KOPT-K1 (cell line): ENCODE data around the gene KLHL11.
A peak's percentile ranks its signal among the peaks of the same experiment; 100 is the strongest.
"Not testable (repeated sequence)": the region's sequence is repeated elsewhere in the genome, so short reads cannot be mapped to it uniquely, and the experiment has no call there.

Source experiments
- H3K27ac ChIP-seq: fragments of 200-600 bp; sonication (generic); 2 replicates; pipeline ENCODE4 v1.5.1; 2016; ENCODE audit warnings: antibody characterized with exemption, mild to moderate bottlenecking, low read depth, low read length; ENCODE audit not compliant: poor library complexity, severe bottlenecking
- H3K36me3 ChIP-seq: fragments of 200-600 bp; sonication (generic); 2 replicates; pipeline ENCODE4 v1.5.1; 2017; ENCODE audit warnings: antibody characterized with exemption, mild to moderate bottlenecking, low read length, moderate library complexity; ENCODE audit not compliant: insufficient read depth
- H3K9me3 ChIP-seq: fragments of 200-600 bp; sonication (generic); 2 replicates; pipeline ENCODE4 v1.5.1; 2017; ENCODE audit warnings: antibody characterized with exemption, low read length, mild to moderate bottlenecking; ENCODE audit not compliant: insufficient read depth, poor library complexity, severe bottlenecking

KLHL11 gene

GRCh38 chr17:41835800-41836549 lies 29.2 kb downstream of the KLHL11 start, which contains the start of gene NT5C3B:
NT5C3B (minus strand) TSS chr17:41836232; CDS start chr17:41836193, 39 bp downstream.
- Histone ChIP-seq H3K27ac (peak within 1 kb of the TSS; percentile 53), H3K9me3 (no peaks in the 10 kb centered on the region), H3K36me3 (peaks cover 30% of the 10 kb centered on the region)

- Histone ChIP-seq H3K36me3 (peaks cover 36% of the 10 kb centered on the region), H3K9me3 (no peaks in the 10 kb centered on the region), H3K27ac (peak overlapping the region; percentile 53)
Observed at GRCh38 chr17:41835214-41835799, 29.9 kb downstream of the KLHL11 start.

GRCh38 chr17:41829961-41830360 lies 35.3 kb downstream of the KLHL11 start:
- peaks cover 80% of the 10 kb centered on the region for H3K36me3 ChIP-seq
- not testable (repeated sequence) for H3K9me3 ChIP-seq, H3K27ac ChIP-seq

GRCh38 chr17:41825175-41825845 lies 39.9 kb downstream of the KLHL11 start:
- peaks cover 47% of the 10 kb centered on the region for H3K36me3 ChIP-seq
- no peaks in the 10 kb centered on the region for H3K9me3 ChIP-seq
- no peak overlapping the region for H3K27ac ChIP-seq

- no peaks in the 10 kb centered on the region for H3K9me3 ChIP-seq
- peaks cover 36% of the 10 kb centered on the region; the same call in 1 of the 2 replicates for H3K36me3 ChIP-seq
- no peak overlapping the region for H3K27ac ChIP-seq
Observed at GRCh38 chr17:41824086-41824485, 41.1 kb downstream of the KLHL11 start.

GRCh38 chr17:41823580-41823979 lies 41.6 kb downstream of the KLHL11 start:
- H3K27ac ChIP-seq: no peak overlapping the region
- peaks cover 31% of the 10 kb centered on the region; the same call in 1 of the 2 replicates for H3K36me3 ChIP-seq
- no peaks in the 10 kb centered on the region for H3K9me3 ChIP-seq

- Histone ChIP-seq H3K27ac (no peak overlapping the region), H3K9me3 (no peaks in the 10 kb centered on the region), H3K36me3 (peaks cover 27% of the 10 kb centered on the region; the same call in 1 of the 2 replicates)
Observed at GRCh38 chr17:41823141-41823524, 42.1 kb downstream of the KLHL11 start.

- Histone ChIP-seq H3K27ac (no peak overlapping the region), H3K36me3 (peaks cover 20% of the 10 kb centered on the region; the same call in 1 of the 2 replicates), H3K9me3 (no peaks in the 10 kb centered on the region)
Observed at GRCh38 chr17:41822216-41823140, 42.7 kb downstream of the KLHL11 start.

GRCh38 chr17:41821776-41822175 lies 43.4 kb downstream of the KLHL11 start:
- Histone ChIP-seq H3K36me3 (peaks cover 17% of the 10 kb centered on the region; the same call in 1 of the 2 replicates), H3K9me3 (no peaks in the 10 kb centered on the region), H3K27ac (no peak overlapping the region)

GRCh38 chr17:41818024-41818423 lies 47.2 kb downstream of the KLHL11 start:
- no peaks in the 10 kb centered on the region for H3K9me3 ChIP-seq
- no peak overlapping the region for H3K27ac ChIP-seq
- H3K36me3 ChIP-seq: no peaks in the 10 kb centered on the region

GRCh38 chr17:41816637-41817320 lies 48.4 kb downstream of the KLHL11 start:
- H3K27ac ChIP-seq: no peak overlapping the region
- no peaks in the 10 kb centered on the region for H3K36me3 ChIP-seq
- no peaks in the 10 kb centered on the region for H3K9me3 ChIP-seq

GRCh38 chr17:41814195-41814594 lies 51.0 kb downstream of the KLHL11 start:
- Histone ChIP-seq H3K36me3 (no peaks in the 10 kb centered on the region), H3K9me3 (no peaks in the 10 kb centered on the region), H3K27ac (no peak overlapping the region)

GRCh38 chr17:41813699-41814124 lies 51.5 kb downstream of the KLHL11 start:
- Histone ChIP-seq H3K27ac (no peak overlapping the region), H3K36me3 (no peaks in the 10 kb centered on the region), H3K9me3 (no peaks in the 10 kb centered on the region)

- Histone ChIP-seq H3K9me3 (no peaks in the 10 kb centered on the region), H3K36me3 (no peaks in the 10 kb centered on the region), H3K27ac (no peak overlapping the region)
Observed at GRCh38 chr17:41813152-41813680, 52.0 kb downstream of the KLHL11 start.
